GOT3 (cell line): ENCODE results near the gene M1AP.
"Not testable (repeated sequence)": the region's sequence is repeated elsewhere in the genome, so short reads cannot be mapped to it uniquely, and the experiment has no call there.

Source experiments
- DNase-seq: peaks from one replicate; lab custom pipeline; 2025; ENCODE audit warnings: mixed read lengths; lab: John Stamatoyannopoulos, UW

M1AP gene

DNA sequence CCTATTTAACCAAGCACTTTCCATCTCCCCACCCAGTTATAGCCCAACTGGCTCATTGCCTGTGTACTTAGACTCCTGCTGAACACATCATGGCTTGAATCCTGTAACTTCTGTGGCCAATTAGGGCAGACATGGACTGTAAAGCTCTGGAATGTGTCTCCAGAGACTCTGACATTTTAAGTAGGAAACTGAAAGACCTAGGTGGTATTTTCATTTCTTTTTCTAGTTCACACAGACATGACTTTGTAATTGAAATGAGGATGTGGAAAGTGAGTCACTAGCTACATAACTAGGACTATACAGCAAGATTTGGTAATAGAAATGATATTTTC lies 81.4 kb downstream of the M1AP start:
- peak; percentile 25 for DNase-seq

GRCh38 chr2:74566076-74566753 lies 81.9 kb downstream of the M1AP start:
- no peak for DNase-seq

- DNase-seq, result no peak
Measured at GRCh38 chr2:74564222-74564621, 83.9 kb downstream of the M1AP start.

DNA sequence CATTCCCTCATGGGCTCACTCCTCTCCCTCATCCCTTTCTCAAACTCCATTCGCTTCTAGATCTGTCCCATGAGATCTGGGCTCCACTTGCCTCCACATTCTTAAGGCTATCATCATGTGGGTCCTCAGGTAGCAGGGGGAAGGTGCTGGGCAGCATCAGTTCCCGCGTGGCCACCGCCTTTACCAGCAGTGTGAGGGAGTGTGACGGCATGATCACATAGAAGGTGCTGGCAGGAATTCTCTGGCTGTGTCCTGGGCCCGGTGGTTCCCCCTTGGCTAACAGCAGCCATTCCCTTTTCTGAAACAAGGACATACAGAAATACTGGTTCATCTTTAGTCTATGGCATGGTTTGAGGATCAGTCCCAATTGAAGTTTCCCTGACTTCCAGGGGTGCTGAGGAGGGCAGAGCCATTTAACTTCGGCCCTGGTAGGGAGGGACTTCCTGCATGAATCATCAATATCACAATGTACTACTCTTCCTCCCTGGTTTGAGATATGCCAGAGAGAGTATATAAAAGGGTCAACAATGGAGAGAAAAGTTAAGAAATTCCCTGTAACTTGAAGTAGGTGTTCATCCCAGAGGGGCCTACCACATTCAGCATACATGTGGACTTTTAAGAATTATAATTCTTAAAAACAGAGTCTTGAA lies 85.9 kb downstream of the M1AP start:
- no peak for DNase-seq

- DNase-seq, result not testable (repeated sequence)
Measured at GRCh38 chr2:74561022-74561421, 87.1 kb downstream of the M1AP start.

DNA sequence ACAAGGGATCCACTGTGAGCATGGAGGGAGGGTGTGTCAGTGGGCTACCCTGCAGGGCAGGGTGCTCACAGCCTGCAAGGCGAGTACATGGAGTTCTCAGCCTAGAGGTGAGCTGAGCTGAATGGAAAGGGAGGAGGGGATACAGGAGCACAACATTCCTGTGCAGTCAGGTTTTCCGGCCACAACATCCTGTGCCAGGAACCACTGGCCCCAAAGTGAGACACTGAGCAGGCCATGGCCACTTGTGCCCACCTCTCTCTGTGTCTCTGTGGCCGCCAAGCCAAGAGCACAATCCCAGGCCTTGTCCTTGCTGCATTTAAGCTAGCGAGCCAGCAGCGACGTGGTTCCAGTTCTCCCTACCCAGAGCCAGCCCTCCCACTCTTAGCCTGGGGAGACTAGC lies 87.5 kb downstream of the M1AP start:
- no peak for DNase-seq

DNA sequence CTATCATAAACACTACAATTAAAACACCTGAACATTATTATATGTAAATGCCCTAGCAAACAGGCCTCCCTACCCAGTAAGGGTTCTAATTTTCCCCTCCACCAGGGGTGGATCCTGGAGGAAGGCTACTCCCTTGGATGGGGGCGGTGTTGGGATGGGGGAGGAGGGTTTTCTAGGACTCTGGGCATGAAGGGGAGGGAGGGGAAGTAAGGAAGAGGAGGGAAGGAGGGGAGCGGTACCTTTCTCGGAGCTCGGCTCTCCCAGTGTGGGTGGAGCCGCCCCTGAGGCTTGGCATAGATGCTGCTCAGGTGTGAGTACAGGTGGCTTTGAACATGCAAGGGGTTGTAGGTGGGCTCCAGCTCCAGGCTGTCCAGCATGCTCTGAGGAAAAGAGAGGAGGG lies 88.2 kb downstream of the M1AP start:
- no peak for DNase-seq

DNA sequence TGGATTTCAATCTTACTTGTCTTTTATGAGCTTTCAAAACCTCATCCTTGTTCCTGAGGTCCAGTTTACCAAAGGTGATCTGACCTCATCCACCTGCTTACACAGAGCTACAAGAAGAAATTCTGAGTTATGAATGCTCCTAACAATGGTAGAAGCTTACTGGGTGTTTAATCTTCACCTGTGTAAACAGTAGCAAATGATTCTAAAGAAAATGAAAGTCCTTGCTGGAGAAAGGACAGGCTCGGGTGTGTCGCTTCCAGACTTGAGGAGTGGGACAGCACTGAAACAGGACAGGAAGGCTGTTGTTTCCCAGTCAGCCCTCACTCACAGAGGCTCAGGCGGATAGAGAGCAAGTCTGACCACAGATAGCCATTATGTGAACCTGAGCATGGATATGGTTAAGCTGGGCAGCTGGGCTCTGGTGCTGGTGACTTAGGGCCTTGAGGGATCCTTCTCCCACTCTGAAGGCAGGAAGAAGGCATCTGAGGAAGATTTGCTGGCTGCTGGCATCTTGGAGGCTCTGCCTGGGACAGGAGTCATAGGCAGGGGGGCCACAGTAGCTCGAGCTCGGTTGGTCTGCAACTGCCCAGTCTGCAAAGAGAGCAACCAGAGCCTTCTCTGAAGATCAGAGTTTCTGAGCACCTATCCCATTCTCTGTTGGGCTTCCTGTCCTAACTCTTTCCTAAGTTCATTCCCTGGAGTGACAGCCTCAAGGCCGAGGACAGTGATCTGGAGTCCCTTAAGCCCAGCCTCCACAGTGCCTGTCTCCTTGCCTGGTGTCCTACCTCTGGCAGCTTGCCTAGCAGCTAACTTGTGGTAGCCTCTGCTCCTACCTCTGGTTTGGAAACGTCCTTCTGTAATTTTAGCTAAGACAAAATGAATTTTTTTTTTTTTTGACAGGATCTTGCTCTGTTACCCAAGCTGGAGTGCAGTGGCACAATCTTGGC lies 89.6 kb downstream of the M1AP start:
- DNase-seq, result no peak

DNA sequence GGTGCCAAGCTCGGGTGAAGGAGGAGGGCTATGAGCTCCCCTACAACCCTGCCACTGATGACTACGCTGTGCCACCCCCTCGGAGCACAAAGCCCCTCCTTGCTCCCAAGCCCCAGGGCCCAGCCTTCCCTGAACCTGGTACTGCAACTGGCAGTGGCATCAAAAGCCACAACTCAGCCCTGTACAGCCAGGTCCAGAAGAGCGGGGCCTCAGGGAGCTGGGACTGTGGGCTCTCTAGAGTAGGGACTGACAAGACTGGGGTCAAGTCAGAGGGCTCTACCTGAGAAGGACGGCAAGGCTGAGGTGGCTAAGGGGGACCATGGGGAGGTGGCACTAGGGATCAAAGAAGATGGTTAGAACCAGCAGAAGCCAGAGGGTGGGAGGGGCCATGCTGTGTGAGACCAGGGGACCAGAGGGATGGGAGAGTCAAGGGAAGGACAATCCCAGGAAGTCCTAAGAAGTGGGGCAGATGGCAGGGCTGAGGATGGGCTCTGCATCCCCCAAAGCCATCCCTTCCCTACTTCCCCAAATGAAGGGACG lies 91.2 kb downstream of the M1AP start:
- DNase-seq, result no peak

GRCh38 chr2:74556159-74556558 lies 92.0 kb downstream of the M1AP start:
- DNase-seq, result no peak

DNA sequence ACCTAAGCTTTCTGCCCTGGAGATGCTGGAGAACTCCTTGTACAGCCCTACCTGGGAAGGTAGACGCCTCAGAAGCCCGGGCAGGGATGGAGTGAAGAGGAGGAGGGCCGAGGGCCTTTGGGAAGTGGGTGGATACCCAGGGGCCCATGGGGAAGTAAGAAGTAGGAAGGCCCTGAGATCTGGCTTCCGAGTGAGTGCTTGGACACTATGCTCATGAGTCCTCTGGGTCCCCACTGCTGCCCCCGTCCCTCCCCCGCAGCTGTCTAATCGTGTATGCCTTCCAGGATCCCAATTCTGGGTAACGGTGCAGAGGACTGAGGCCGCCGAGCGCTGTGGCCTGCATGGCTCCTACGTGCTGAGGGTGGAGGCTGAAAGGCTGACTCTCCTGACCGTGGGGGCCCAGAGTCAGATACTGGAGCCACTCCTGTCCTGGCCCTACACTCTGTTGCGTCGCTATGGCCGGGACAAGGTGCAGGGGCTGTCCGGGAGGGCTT lies 92.5 kb downstream of the M1AP start:
- DNase-seq, result no peak

DNA sequence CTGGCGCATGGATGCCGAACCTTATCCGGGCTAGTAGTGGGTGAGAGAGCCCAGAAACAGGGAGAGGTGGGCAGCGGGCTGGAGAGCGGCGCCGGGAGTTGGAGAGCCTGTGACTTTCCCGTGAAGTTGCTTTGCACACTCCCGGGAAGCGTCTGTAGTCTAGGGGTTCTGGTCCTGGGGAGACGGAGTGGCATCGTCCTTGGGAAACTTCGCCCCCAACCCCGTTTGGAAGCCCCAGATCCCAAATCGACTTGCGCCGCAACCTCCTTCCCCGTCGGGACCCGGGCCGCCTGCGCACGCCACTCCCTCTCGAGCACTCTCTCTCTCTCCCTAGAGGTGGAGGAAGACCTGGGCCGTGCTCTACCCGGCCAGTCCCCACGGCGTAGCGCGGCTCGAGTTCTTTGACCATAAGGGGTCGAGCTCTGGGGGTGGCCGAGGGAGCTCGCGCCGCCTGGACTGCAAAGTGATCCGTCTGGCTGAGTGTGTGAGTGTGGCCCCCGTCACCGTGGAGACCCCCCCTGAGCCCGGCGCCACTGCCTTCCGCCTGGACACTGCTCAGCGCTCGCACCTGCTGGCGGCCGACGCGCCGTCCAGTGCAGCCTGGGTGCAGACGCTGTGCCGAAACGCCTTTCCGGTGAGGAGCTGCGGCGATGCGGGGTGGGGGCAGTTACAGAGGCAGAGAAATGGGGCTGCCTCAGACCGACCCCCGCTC lies 93.2 kb downstream of the M1AP start:
- DNase-seq, result no peak

DNA sequence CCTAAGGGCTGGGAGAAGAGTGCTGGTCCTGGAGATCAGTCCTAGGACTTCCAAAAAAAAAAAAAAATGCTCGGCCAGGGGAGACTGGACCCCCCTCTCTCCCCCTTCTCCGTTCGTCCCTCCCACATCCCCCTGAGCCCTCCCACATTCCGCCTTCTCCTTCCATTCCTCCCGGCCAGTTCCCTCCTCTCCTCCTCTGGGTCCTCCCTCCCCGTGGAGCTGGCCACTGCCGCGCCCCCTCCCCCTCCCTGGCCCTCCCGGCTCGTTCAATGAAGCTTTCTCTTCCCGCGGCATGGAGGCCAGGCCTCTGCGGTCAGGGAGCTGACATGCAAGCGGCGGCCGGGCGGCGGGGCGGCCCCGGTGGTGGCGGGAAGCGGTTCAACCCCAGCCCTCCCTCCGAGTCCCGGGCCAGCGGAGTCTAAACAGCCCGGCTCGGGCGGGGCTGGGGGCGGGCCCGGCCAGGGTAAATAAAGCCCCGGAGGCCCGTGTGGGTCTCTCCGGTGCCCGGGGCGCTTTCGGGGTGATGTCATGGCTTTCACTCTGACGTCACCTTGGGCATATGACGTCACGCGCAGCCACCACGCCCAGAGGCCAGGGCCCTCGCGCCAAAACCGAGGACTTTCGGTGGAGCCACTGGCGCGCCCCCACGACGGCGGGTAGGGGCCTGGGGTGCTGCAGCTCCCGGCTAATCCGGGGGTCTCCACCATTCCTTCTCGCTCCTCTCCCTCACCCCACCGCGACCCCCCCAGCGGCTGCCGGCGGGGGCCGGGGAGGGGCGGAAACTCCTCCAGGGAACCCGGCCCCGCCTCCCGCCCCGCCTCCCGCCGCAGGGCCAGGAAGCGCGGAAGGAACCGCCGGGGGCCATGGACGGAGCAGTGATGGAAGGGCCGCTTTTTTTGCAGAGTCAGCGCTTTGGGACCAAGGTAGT lies 94.0 kb downstream of the M1AP start, which contains the start of the genes DOK1 and LOXL3:
TSS of gene DOK1 (plus strand) at position 829 of the 928 bp plus-strand sequence. CDS start at position 864, 35 bp downstream.
TSS of gene LOXL3 (minus strand) at position 51 of the 928 bp plus-strand sequence. CDS start 1,308 bp downstream, outside the sequence.
- DNase-seq, result peak; percentile 89

DNA sequence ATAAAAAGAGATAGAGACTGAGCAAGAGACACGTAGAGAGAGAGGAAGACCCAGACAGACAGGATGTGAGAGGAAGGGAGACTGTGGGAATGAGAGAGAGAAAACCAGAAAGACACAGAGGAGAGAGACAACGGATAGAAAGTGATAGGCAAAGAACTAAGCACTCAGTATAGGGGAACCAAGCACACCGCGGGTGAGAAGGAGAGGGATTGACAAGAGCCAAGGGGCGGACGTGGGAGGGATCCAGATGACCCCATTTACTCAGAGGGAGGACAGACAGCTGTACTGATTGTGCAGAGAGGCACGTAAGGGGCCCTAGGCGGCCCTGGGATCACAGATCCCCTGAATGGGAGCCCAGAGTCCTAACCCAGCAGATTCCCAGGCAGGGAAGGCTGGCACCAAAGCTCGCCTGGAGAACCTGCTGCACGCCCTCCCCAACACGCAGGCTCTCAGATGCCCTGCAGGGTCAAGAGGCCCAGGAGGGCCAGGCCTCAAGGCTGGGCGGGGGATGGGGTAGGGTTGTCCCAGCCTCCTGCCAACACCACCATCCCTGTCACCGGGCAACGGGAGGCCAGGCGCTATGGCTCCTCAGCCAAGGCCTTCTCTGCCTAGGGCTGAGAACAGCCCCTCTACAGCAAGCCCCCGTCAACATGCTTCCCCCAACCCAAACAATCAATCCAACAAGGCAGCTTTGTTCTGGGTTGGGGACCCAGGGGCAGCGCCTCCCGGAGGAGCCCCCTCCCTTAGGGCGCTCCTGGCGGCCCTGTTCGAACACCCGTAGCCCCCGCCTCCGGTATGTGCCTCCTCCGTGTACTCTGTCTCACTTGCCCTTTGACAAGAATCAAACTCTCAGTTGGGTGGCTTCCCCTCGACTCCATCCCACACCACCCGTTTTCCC lies 95.0 kb downstream of the M1AP start:
- DNase-seq, result peak; percentile 15

DNA sequence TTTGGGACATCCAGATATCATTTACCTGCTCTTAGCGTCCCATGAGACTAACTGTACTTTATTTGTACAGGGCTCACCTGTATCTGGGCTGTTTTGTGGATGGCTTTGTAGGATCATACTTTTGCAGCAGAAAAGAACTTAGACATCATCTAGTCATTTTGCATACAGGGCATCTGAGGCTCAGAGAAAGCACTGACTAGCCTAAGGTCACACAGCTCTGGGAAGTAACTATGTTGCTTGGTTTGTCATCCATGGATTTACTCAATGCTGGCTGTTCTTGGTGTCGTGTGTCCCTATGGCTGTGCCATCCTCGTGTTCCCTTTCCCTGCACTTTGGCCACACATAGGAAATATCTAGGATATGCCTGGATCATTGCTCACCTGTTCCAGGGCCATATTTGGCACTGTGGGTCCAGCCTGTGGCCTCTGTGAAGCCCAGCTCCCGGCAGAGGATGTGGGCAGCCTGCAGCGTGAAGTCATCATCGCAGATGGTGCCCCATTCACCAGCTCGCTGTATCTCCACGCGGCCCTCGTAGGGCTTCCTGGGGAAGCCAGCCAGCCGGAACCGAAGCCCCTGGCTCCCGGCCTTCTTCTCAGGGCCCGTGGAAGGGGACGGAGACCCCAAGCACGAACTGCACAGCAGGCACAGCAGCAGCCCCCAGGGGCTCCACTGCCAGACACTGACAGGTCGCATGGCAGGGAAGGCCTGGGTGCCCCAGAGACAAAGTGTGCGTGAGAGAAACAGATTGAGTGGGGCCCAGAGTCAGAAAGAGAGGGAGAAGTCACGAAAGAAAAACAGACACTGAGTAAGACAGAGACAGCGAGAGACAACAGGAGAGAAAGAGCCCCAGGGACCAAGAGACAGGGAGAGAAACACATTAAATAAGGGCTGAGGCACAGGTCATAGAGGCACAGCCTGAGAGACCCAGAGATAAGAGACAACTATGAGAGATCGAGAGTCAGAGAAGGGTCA lies 95.9 kb downstream of the M1AP start:
- no peak for DNase-seq

GRCh38 chr2:74551530-74551929 lies 96.6 kb downstream of the M1AP start:
- no peak for DNase-seq

DNA sequence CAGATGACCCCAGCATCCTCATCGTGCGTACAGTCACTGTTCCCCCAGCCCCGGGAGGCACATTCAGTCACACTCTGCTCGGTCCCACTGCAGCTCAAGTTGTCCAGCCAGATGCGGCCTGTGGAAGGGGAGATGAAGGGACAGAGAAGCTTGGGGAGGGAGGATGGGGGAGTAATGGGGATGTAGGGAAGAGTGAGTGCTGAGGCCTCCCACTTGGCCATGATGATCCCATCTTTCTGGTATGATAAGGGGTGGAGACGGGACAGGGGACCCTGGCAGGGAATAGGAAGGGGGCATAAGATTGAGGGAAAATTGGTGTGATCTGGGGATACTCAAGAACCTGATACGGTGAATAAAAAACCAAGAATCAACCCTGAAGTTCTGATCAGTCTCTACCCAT lies 97.9 kb downstream of the M1AP start:
- DNase-seq, result no peak
